GM21576 (cell line): ENCODE measurements around the gene BORCS8.
A peak's percentile ranks its signal among the peaks of the same experiment; 100 is the strongest.

Experiments
- ATAC-seq: cut with Tn5 transposase; IDR thresholded peaks from one replicate; pipeline ENCODE4 v1.9.1; 2021; ENCODE audit warnings: mild to moderate bottlenecking, moderate library complexity; ENCODE audit not compliant: unreplicated experiment

Gene BORCS8

GRCh38 chr19:19214892-19215291 lies 22.9 kb upstream of the BORCS8 start:
- ATAC-seq = no peak

GRCh38 chr19:19214159-19214490 lies 22.2 kb upstream of the BORCS8 start:
- no peak for ATAC-seq

GRCh38 chr19:19213426-19214158 lies 21.6 kb upstream of the BORCS8 start:
- ATAC-seq = no peak

- ATAC-seq = no peak
These were observed 21.0 kb upstream of the BORCS8 start for GRCh38 chr19:19212916-19213315.

GRCh38 chr19:19211499-19212420 lies 19.8 kb upstream of the BORCS8 start, which contains the start of gene NCAN:
Gene NCAN, plus strand, starts transcription at chr19:19211958. Its CDS starts 4,996 bp downstream, at chr19:19216954.
- ATAC-seq = no peak

GRCh38 chr19:19209372-19209771 lies 17.4 kb upstream of the BORCS8 start:
- no peak for ATAC-seq

GRCh38 chr19:19207637-19208572 lies 16.0 kb upstream of the BORCS8 start:
- no peak for ATAC-seq

- no peak for ATAC-seq
These were observed 15.0 kb upstream of the BORCS8 start for GRCh38 chr19:19206938-19207337.

GRCh38 chr19:19205416-19206410 lies 13.8 kb upstream of the BORCS8 start:
- ATAC-seq = no peak

- no peak for ATAC-seq
These were observed 12.2 kb upstream of the BORCS8 start for GRCh38 chr19:19204181-19204580.

- peak; percentile 77 for ATAC-seq
These were observed 11.3 kb upstream of the BORCS8 start, which contains the start of gene NR2C2AP for GRCh38 chr19:19203012-19203856. Gene NR2C2AP, minus strand, starts transcription at chr19:19203414. Its CDS starts 354 bp downstream, at chr19:19203060.

- ATAC-seq = no peak
These were observed 10.7 kb upstream of the BORCS8 start for GRCh38 chr19:19202707-19203011.

- ATAC-seq = no peak
These were observed 10.0 kb upstream of the BORCS8 start for GRCh38 chr19:19201697-19202630.

- ATAC-seq = no peak
These were observed 2.0 kb upstream of the BORCS8 start for GRCh38 chr19:19193926-19194325.

- ATAC-seq = no peak
These were observed 1.0 kb upstream of the BORCS8 start for GRCh38 chr19:19192910-19193423.

GRCh38 chr19:19191768-19192077 lies 229 bp downstream of the BORCS8 start:
- ATAC-seq = no peak

- ATAC-seq = no peak
These were observed 5.2 kb downstream of the BORCS8 start for GRCh38 chr19:19186742-19187141.
